GM12891 (cell line): Measurements from ENCODE around the gene DNAI1.

Experiments
- POLR2A ChIP-seq: IDR thresholded peaks from 2 replicates; pipeline ENCODE4 v1.6.1; 2011; ENCODE audit warnings: low read depth, low read length, control low read depth
- POLR2AphosphoS5 ChIP-seq: IDR thresholded peaks from 2 replicates; pipeline ENCODE4 v1.6.1; 2011; ENCODE audit warnings: low read depth, low read length, control low read depth
- SPI1 ChIP-seq: IDR thresholded peaks from 2 replicates; pipeline ENCODE4 v1.6.1; 2011; ENCODE audit warnings: low read depth, low read length, control low read depth
- TAF1 ChIP-seq: IDR thresholded peaks from 2 replicates; pipeline ENCODE4 v1.6.1; 2011; ENCODE audit warnings: low read depth, low read length, control low read depth

DNA sequence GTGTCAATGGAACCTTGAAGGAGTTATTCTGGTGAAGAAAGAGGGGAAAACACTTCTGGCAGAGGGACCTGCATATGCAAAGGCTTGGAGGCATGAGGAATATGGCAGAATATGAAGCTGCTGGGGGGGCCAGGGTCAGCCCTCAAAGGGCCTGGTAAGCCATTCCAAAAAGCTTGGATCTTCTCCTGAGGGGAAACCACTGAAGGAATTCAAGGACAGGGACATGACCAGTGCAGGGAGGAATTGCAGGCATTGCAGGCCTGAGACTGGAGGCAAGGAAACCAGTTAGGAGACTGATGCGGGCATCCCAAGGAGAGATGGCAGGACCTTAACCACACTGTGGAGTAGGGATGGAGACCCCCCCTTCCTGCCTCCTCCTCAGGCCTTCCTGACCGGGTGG, 42.8 kb downstream of the DNAI1 start:
- TF ChIP-seq POLR2A (no peak), POLR2AphosphoS5 (no peak), TAF1 (no peak), SPI1 (no peak)
